GM20000 (cell line): ENCODE results near the gene CUX1.
"Not testable (repeated sequence)": the region's sequence is repeated elsewhere in the genome, so short reads cannot be mapped to it uniquely, and the experiment has no call there.

Source experiments
- DNase-seq: peaks from one replicate; pipeline ENCODE4 v3.0.0; 2012; ENCODE audit warnings: low spot score
- TF ChIP-seq, protein P1 (sequence below): IDR thresholded peaks from 2 replicates; pipeline ENCODE4 v1.5.1; 2012; ENCODE audit warnings: mild to moderate bottlenecking, control low read depth; ENCODE audit errors: extremely low read depth, missing control alignments

Gene CUX1

DNA sequence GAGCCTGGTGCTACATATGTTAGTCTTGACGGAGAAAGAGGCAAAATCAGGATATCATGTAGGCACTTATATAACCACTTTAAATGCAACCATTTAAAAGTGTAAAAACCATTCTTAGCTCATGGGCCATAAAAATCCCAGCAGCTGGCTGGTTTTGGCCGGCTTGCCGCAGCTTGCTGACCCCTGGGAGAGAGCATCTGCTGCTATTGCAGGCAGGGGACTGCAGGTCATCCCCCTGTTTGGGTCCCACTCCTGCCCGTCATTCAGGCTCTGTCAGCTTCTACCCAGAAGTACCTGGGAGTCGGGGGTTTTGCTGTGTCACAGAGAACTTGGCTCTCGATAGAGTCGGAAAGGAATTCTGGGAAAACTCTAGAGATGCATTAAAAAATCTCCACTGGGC, 187.4 kb downstream of the CUX1 start:
- TF ChIP-seq, protein P1, sequence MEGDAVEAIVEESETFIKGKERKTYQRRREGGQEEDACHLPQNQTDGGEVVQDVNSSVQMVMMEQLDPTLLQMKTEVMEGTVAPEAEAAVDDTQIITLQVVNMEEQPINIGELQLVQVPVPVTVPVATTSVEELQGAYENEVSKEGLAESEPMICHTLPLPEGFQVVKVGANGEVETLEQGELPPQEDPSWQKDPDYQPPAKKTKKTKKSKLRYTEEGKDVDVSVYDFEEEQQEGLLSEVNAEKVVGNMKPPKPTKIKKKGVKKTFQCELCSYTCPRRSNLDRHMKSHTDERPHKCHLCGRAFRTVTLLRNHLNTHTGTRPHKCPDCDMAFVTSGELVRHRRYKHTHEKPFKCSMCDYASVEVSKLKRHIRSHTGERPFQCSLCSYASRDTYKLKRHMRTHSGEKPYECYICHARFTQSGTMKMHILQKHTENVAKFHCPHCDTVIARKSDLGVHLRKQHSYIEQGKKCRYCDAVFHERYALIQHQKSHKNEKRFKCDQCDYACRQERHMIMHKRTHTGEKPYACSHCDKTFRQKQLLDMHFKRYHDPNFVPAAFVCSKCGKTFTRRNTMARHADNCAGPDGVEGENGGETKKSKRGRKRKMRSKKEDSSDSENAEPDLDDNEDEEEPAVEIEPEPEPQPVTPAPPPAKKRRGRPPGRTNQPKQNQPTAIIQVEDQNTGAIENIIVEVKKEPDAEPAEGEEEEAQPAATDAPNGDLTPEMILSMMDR: no peak
- no peak for DNase-seq

DNA sequence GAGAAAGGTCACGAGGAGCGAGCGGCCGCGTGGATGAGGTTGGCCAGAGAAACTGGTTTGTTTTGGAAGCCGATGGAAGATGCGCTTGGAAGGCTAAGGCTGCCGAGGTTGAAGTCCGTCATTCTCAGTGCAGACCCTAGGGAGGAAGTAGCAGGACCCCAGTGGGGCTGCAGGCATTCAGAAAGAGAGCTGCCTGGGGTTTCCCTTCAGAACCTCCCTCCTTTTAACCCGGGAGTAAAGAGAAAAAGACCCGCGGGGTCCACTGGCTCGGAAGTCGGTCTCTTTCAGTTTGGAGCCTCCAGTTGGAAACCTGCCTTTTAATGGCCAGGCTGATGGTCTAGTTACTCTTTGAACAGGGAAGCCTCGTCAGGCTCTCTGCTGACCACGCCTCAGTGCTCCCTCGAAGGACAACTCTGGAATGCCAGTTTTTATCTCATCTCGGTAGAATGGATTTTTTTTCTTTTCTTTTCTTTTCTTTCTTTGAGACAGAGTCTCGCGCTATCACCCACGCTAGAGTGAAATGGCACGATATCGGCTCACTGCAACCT, 188.6 kb downstream of the CUX1 start:
- DNase-seq: no peak
- TF ChIP-seq, protein P1: no peak

DNA sequence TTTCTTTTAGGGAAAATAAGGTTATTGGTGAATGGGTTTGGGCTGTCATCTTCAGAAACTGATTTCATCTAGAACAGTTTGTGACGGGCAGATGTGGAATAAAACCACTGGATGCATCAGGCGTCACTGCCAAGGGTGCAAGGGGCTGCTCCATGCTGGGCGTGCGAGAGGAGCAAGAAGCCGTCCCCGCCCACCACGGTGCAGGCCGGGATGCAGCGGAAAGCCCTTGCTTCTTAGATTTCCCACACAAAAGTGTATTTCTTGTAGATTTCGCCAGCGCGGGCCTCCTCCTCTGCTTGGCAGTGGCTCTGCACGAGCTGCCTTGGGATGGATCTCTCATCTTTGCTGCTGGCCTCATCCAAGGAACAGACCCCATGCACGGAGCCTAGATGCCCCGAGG, 189.3 kb downstream of the CUX1 start:
- DNase-seq: no peak
- TF ChIP-seq, protein P1: no peak

DNA sequence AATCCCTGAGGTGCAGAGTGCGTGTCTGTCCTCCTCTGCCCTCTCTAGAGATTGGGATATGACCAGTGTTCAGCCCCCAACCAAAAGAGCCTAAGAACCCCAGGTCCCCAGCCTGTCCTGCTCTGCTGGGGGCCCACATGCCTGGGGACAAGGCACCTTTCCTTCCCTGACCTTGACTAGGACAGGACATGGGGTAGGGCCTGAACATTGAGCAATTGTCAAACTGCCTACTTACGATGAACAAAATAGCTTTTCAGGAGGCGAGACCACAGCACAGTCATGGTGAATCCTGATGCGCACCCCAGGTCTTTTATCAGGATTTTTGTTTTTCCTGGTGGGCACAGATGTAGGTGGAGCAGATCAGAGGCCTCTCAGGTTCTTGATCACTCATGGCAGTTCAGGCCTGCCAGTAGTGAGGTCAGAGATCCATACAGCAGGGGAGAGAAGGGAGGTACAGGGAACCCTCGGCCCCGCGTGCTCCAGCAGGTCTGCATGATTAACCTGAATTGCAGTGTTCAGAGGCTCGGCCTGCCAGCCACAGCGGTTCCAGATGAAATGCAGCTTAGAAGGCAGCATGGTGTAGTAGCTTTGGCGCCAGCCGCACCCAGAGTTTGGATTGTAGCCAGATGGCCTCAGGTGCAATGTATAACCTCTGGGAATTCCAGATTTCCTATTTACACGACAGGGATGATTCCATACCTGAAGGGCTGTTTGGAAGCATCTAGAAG, 191.3 kb downstream of the CUX1 start:
- DNase-seq: no peak
- TF ChIP-seq, protein P1: no peak

DNA sequence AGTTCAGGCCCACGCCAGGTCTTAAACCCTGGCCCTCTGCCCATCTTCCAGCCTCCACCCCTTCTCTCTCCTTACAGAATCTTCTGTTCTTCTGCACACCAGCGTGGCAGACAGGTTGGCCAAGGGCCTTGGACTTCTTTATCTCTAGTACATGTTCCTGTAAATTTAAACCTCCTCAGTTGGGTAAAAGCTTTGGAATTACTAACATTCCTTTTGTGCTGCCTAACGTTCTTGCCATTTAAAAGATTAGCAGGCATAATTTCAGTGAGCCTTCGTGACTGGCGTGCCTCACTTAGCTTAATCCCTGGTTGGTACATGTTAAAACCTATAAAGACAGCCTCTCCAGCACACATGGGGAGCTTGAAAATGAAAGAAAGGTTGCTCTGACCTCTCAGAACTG, 192.2 kb downstream of the CUX1 start:
- no peak for DNase-seq
- TF ChIP-seq, protein P1: no peak

DNA sequence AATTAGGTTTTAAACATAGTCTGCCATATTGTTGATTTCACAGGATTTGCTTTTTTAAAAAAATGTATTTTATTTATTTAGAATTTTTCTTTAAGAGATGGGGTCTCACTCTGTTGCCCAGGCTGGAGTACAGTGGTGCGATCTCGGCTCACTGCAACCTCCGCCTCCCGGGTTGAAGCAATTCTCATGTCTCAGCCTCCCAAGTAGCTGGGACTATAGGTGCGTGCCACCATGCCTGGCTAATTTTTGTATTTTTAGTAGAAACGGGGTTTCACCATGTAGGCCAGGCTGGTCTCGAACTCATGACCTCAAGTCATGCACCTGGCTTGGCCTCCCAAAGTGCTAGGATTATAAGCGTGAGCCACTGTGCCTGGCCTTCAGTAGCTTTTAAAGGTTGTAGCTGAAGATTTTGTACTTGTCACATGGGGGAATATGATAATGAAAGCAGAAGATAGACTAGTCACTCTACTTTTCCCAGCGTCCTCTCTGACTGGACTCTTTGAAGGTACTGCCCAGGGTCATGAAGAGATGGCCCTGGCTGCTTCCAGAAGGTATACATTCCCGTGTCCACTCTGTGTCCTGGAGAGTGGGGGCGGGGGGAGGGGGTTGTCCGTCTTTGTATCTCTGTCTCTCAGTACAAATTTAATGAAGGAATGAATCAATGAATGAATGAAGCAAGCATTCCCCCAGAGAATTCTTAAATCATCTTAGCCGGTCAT, 194.8 kb downstream of the CUX1 start:
- DNase-seq: not testable (repeated sequence)

DNA sequence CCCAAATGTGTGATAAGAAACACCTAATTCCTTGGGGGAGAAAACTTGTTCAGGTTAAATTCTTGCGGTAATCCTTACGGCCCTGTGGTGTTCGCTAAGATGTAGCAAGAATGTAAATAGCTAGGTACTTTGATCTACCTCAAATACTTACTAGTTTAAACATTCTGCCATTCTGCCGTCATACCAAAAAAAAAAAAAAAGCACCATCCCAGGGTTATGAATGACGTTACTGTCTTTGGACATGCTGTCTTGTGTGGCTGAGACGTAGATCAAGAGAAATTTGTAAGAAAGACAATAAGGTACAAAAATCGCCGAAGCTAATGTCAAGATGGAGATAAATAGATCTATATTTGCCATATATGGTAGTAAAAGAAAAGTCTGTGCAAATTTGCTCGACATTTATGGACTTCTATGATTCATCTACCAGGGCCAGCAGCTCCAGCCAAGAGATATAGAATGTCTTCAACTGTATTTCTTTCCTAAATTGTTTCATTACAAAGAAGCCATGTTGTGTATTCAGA, 195.6 kb downstream of the CUX1 start:
- TF ChIP-seq, protein P1: no peak
- DNase-seq: no peak
